GM13976 (cell line): ENCODE data around the gene CUX1.

Experiments used
- DNase-seq: peaks from one replicate; pipeline ENCODE4 v3.0.0; 2012; ENCODE audit warnings: low spot score
- in situ Hi-C: fragments of 300-500 bp; cut with MboI; formaldehyde crosslinking; loops from one replicate; pipeline ENCODE4 v1.12.0; 2022; ENCODE audit warnings: low sequenced_read_pairs, mixed read lengths, inconsistent platforms; ENCODE audit not compliant: unreplicated experiment
- TF ChIP-seq, protein P1 (sequence below): IDR thresholded peaks from 2 replicates; pipeline ENCODE4 v1.5.1; 2012; ENCODE audit warnings: borderline replicate concordance, mild to moderate bottlenecking; ENCODE audit not compliant: insufficient read depth; ENCODE audit errors: extremely low read depth, missing control alignments, control extremely low read depth

CUX1 gene

DNA sequence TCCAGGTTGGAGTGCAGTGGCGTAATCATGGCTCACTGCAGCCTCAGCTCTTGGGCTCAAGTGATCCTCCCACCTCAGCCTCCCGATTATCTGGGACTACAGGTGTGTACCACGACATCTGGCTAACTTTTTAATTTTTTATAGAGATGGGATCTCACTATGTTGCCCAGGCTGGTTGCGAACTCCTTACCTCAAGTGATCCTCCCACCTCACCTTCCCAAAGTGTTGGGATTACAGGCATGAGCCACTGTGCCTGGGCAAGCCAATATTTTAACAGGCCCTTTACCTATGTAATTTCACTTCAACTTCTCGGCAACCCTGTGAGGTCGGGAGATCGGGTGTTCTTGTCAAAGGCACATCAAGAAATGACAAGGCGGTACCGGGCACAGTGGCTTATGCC, 146.3 kb downstream of the CUX1 start:
- TF ChIP-seq, protein P1, sequence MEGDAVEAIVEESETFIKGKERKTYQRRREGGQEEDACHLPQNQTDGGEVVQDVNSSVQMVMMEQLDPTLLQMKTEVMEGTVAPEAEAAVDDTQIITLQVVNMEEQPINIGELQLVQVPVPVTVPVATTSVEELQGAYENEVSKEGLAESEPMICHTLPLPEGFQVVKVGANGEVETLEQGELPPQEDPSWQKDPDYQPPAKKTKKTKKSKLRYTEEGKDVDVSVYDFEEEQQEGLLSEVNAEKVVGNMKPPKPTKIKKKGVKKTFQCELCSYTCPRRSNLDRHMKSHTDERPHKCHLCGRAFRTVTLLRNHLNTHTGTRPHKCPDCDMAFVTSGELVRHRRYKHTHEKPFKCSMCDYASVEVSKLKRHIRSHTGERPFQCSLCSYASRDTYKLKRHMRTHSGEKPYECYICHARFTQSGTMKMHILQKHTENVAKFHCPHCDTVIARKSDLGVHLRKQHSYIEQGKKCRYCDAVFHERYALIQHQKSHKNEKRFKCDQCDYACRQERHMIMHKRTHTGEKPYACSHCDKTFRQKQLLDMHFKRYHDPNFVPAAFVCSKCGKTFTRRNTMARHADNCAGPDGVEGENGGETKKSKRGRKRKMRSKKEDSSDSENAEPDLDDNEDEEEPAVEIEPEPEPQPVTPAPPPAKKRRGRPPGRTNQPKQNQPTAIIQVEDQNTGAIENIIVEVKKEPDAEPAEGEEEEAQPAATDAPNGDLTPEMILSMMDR = no peak
- in situ Hi-C loops = no loop called here
- DNase-seq = no peak

- DNase-seq = no peak
- in situ Hi-C loops = no loop called here
- TF ChIP-seq, protein P1 = no peak
These were observed 147.4 kb downstream of the CUX1 start for GRCh38 chr7:101964680-101965452.

GRCh38 chr7:101968720-101969466, 151.5 kb downstream of the CUX1 start:
- in situ Hi-C loops = no loop called here
- TF ChIP-seq, protein P1 = no peak
- DNase-seq = no peak

- in situ Hi-C loops = no loop called here
- TF ChIP-seq, protein P1 = no peak
- no peak for DNase-seq
These were observed 152.7 kb downstream of the CUX1 start for GRCh38 chr7:101969997-101970585.

- DNase-seq = no peak
- TF ChIP-seq, protein P1 = no peak
- in situ Hi-C loops = no loop called here
These were observed 153.4 kb downstream of the CUX1 start for GRCh38 chr7:101970801-101971200.

- in situ Hi-C loops = no loop called here
- no peak for DNase-seq
- TF ChIP-seq, protein P1 = no peak
These were observed 154.0 kb downstream of the CUX1 start for GRCh38 chr7:101971457-101971856.
